WTC11 (cell line): ENCODE measurements around the gene NLE1. TPM values are rescaled to one million over a fixed set of nuclear protein-coding genes. Genes with fewer than 3 reads are reported as not detected.

Source experiments
- ATAC-seq: fragments of 200-7000 bp; cut with Tn5 transposase; 2 replicates; pipeline ENCODE4 v1.10.0; 2021; ENCODE audit warnings: mild to moderate bottlenecking, moderate library complexity
- CTCF ChIA-PET: fragments of 300-600 bp; sonication (Branson Sonifier 250); formaldehyde crosslinking; loops from one replicate; lab custom pipeline; 2021; ENCODE audit warnings: antibody characterized with exemption; lab: Charles Lee
- POLR2A ChIA-PET: fragments of 350-600 bp; sonication (Branson Sonifier 250); formaldehyde crosslinking; loops from one replicate; lab custom pipeline; 2021; ENCODE audit warnings: antibody characterized with exemption; lab: Charles Lee
- DNase-seq: peaks from one replicate; pipeline ENCODE4 v3.0.0; 2021; ENCODE audit warnings: low spot score
- H3K27ac Mint-ChIP-seq: 2 replicates; pipeline ENCODE4 v1.8.0; 2021; ENCODE audit warnings: mixed read lengths
- H3K27me3 Mint-ChIP-seq: 2 replicates; pipeline ENCODE4 v1.8.0; 2021; ENCODE audit warnings: low read depth, mild to moderate bottlenecking, moderate library complexity, mixed read lengths
- H3K36me3 Mint-ChIP-seq: 2 replicates; pipeline ENCODE4 v1.8.0; 2021; ENCODE audit warnings: mixed read lengths
- H3K4me1 Mint-ChIP-seq: 2 replicates; pipeline ENCODE4 v1.8.0; 2022; ENCODE audit warnings: mixed read lengths
- H3K4me3 Mint-ChIP-seq: 2 replicates; pipeline ENCODE4 v1.8.0; 2021; ENCODE audit warnings: mild to moderate bottlenecking, moderate library complexity, mixed read lengths
- H3K9me3 Mint-ChIP-seq: 2 replicates; pipeline ENCODE4 v1.8.0; 2021; ENCODE audit warnings: mixed read lengths
- CBFB ChIP-seq: sonication (generic); formaldehyde crosslinking; IDR thresholded peaks from 2 replicates; pipeline ENCODE4 v1.8.1; 2022; ENCODE audit warnings: mild to moderate bottlenecking, low read depth, missing genetic modification reagents
- ETV6 ChIP-seq: sonication (generic); formaldehyde crosslinking; IDR thresholded peaks from 2 replicates; pipeline ENCODE4 v1.8.1; 2022; ENCODE audit warnings: mild to moderate bottlenecking, missing genetic modification reagents
- GABPB1 ChIP-seq: sonication (generic); formaldehyde crosslinking; IDR thresholded peaks from 2 replicates; pipeline ENCODE4 v1.8.1; 2023; ENCODE audit warnings: mild to moderate bottlenecking, missing genetic modification reagents
- GRHL2 ChIP-seq: fragments of 250-450 bp; sonication (Bioruptor Pico); IDR thresholded peaks from 2 replicates; pipeline ENCODE4 v1.8.0; 2022; ENCODE audit warnings: mild to moderate bottlenecking, moderate library complexity; ENCODE audit not compliant: insufficient replicate concordance, severe bottlenecking
- HMGA2 ChIP-seq: fragments of 250-450 bp; sonication (Bioruptor Pico); IDR thresholded peaks from 2 replicates; pipeline ENCODE4 v1.4.0; 2021; ENCODE audit warnings: mild to moderate bottlenecking, moderate library complexity
- JUN ChIP-seq: sonication (generic); formaldehyde crosslinking; IDR thresholded peaks from 2 replicates; pipeline ENCODE4 v1.8.0; 2023; ENCODE audit warnings: mild to moderate bottlenecking, missing genetic modification reagents
- MXD4 ChIP-seq: fragments of 250-450 bp; sonication (Bioruptor Pico); IDR thresholded peaks from 2 replicates; pipeline ENCODE4 v1.8.0; 2021; ENCODE audit warnings: mild to moderate bottlenecking, moderate library complexity, borderline replicate concordance
- NR2C2 ChIP-seq: sonication (generic); formaldehyde crosslinking; IDR thresholded peaks from 2 replicates; pipeline ENCODE4 v1.8.0; 2022; ENCODE audit warnings: mild to moderate bottlenecking, missing genetic modification reagents
- RORB ChIP-seq: fragments of 250-450 bp; sonication (Bioruptor Pico); IDR thresholded peaks from 2 replicates; pipeline ENCODE4 v1.9.0; 2021; ENCODE audit warnings: mild to moderate bottlenecking
- SMAD3 ChIP-seq: sonication (generic); formaldehyde crosslinking; IDR thresholded peaks from 2 replicates; pipeline ENCODE4 v1.8.0; 2022; ENCODE audit warnings: missing genetic modification reagents, mild to moderate bottlenecking, borderline replicate concordance
- ZNF138 ChIP-seq: sonication (generic); formaldehyde crosslinking; conservative IDR thresholded peaks from 2 replicates; pipeline ENCODE4 v1.8.1; 2022; ENCODE audit warnings: mild to moderate bottlenecking, moderate library complexity, missing genetic modification reagents
- ZNF232 ChIP-seq: sonication (generic); formaldehyde crosslinking; IDR thresholded peaks from 2 replicates; pipeline ENCODE4 v1.8.0; 2022; ENCODE audit warnings: mild to moderate bottlenecking, missing genetic modification reagents
- ZNF396 ChIP-seq: fragments of 250-450 bp; sonication (Bioruptor Pico); IDR thresholded peaks from 2 replicates; pipeline ENCODE4 v1.8.0; 2021; ENCODE audit warnings: mild to moderate bottlenecking, moderate library complexity, borderline replicate concordance
- ZNF671 ChIP-seq: fragments of 250-450 bp; sonication (Bioruptor Pico); IDR thresholded peaks from 2 replicates; pipeline ENCODE4 v1.8.0; 2021; ENCODE audit warnings: mild to moderate bottlenecking
- total RNA-seq: library from RNA; stranded (reverse); gene quantifications from 3 replicates; pipeline ENCODE4 v1.2.3, GENCODE V29; 2021
- TF ChIP-seq, protein P1 (sequence below): fragments of 250-450 bp; sonication (Bioruptor Pico); IDR thresholded peaks from 2 replicates; pipeline ENCODE4 v1.9.0; 2021; ENCODE audit warnings: mild to moderate bottlenecking
- TF ChIP-seq, protein P2 (sequence below): sonication (generic); formaldehyde crosslinking; IDR thresholded peaks from 2 replicates; pipeline ENCODE4 v1.8.1; 2023; ENCODE audit warnings: mild to moderate bottlenecking, missing genetic modification reagents
- TF ChIP-seq, protein P3 (sequence below): sonication (generic); formaldehyde crosslinking; IDR thresholded peaks from 2 replicates; pipeline ENCODE4 v1.8.1; 2022; ENCODE audit warnings: low read depth, missing genetic modification reagents, borderline replicate concordance
- TF ChIP-seq, protein P4 (sequence below): sonication (generic); formaldehyde crosslinking; IDR thresholded peaks from 2 replicates; pipeline ENCODE4 v1.8.1; 2023; ENCODE audit warnings: mild to moderate bottlenecking, missing genetic modification reagents, moderate library complexity
- TF ChIP-seq, protein P5 (sequence below): fragments of 200-600 bp; IDR thresholded peaks from 2 replicates; pipeline ENCODE4 v1.8.0; 2022; ENCODE audit warnings: antibody characterized with exemption

NLE1 gene
- total RNA-seq, 1 experiment from 2014 or later: 52.2 TPM

DNA sequence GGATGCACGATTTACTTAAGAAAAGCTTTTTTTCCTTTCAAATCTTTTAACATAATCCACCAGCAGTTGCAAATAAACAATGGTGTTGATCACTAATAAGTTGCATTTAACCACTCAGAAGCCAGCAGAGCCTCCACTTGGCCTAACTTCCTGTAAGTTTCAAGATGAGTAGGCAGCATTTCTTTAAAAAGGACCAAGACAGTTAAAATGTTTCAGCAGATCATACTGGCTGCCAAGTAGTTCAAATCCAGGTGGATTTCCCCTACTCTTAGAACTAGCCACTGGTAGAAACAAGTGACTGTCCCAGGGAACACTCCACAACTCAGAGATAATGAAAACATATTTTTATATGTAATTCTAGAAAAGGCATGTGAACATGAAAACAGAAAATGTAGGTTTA lies 61.6 kb downstream of the NLE1 start:
- no peaks in the 10 kb centered on the region for H3K9me3 Mint-ChIP-seq
- peaks cover 48% of the 10 kb centered on the region for H3K4me1 Mint-ChIP-seq
- no peaks in the 10 kb centered on the region for H3K36me3 Mint-ChIP-seq
- peak overlapping the region; percentile 8; the same call in 1 of the 2 replicates for H3K27ac Mint-ChIP-seq
- ChIA-PET CTCF (interaction anchor here (0.8 to 2.2 kb wide), 3 partner anchors 9 to 667 kb away, joined by 3 to 7 read pairs (median 5); partner anchors contain the start of gene RFFL), POLR2A (no interaction called here)
- ATAC-seq (no peak), DNase-seq (no peak)
- TF ChIP-seq, protein P1, sequence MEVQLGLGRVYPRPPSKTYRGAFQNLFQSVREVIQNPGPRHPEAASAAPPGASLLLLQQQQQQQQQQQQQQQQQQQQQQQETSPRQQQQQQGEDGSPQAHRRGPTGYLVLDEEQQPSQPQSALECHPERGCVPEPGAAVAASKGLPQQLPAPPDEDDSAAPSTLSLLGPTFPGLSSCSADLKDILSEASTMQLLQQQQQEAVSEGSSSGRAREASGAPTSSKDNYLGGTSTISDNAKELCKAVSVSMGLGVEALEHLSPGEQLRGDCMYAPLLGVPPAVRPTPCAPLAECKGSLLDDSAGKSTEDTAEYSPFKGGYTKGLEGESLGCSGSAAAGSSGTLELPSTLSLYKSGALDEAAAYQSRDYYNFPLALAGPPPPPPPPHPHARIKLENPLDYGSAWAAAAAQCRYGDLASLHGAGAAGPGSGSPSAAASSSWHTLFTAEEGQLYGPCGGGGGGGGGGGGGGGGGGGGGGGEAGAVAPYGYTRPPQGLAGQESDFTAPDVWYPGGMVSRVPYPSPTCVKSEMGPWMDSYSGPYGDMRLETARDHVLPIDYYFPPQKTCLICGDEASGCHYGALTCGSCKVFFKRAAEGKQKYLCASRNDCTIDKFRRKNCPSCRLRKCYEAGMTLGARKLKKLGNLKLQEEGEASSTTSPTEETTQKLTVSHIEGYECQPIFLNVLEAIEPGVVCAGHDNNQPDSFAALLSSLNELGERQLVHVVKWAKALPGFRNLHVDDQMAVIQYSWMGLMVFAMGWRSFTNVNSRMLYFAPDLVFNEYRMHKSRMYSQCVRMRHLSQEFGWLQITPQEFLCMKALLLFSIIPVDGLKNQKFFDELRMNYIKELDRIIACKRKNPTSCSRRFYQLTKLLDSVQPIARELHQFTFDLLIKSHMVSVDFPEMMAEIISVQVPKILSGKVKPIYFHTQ (CRISPR knock-in tag): no peak
- TF ChIP-seq, protein P2, sequence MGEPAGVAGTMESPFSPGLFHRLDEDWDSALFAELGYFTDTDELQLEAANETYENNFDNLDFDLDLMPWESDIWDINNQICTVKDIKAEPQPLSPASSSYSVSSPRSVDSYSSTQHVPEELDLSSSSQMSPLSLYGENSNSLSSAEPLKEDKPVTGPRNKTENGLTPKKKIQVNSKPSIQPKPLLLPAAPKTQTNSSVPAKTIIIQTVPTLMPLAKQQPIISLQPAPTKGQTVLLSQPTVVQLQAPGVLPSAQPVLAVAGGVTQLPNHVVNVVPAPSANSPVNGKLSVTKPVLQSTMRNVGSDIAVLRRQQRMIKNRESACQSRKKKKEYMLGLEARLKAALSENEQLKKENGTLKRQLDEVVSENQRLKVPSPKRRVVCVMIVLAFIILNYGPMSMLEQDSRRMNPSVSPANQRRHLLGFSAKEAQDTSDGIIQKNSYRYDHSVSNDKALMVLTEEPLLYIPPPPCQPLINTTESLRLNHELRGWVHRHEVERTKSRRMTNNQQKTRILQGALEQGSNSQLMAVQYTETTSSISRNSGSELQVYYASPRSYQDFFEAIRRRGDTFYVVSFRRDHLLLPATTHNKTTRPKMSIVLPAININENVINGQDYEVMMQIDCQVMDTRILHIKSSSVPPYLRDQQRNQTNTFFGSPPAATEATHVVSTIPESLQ: no peak
- TF ChIP-seq ZNF671 (CRISPR knock-in tag) (no peak), HMGA2 (no peak), MXD4 (no peak), SMAD3 (no peak), ZNF396 (CRISPR knock-in tag) (no peak), RORB (CRISPR knock-in tag) (no peak), GRHL2 (CRISPR knock-in tag) (no peak), CBFB (CRISPR knock-in tag) (no peak), JUN (CRISPR knock-in tag) (no peak), ZNF232 (CRISPR knock-in tag) (no peak), NR2C2 (CRISPR knock-in tag) (no peak)
- no peak overlapping the region for H3K4me3 Mint-ChIP-seq
- no peaks in the 10 kb centered on the region for H3K27me3 Mint-ChIP-seq

DNA sequence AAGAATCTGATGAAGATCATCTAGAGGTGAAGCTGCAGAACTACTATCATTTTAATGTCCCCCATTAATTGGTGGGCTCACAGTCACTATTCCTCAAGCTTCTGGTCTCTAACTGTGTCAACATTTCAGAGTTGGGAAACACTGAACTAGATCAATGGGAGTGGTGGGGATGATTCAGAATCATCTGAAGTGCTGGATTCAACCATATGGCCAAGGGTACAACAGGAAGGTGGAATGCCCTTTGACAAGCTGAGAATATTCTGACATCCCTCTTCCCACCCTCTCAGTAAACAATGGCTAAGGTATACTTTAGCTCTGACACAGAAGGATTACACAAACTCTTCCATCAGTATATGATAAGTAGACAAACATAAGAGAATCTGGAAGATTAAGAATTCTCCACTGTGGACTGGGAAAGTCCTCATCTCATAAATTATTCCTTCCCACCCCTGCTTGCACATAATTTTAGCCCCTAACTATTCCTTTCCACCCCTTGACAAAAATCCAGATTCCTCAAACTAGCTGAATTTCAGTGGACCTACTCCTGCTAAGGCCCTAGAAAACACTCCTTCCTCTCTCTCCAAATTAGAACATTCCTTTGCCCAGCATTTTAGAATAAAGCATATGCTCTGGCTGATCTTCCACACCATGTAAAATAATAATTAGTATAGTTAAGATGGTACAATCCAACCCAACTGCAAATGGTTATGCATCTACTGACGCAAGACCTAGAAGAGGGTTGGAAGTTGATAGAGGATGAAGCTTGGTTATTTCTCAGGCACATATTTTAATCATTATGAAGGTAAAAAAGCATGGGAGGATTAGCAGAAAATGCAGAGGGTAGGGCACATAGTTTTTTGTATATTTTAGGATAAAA lies 62.3 kb downstream of the NLE1 start:
- H3K27ac Mint-ChIP-seq: peak overlapping the region; percentile 8; the same call in 1 of the 2 replicates
- H3K4me1 Mint-ChIP-seq: peaks cover 44% of the 10 kb centered on the region
- no peak for ATAC-seq
- POLR2A ChIA-PET: no interaction called here
- TF ChIP-seq, protein P1 (CRISPR knock-in tag): no peak
- no peak for TF ChIP-seq ZNF138 (CRISPR knock-in tag)
- no peak for TF ChIP-seq JUN (CRISPR knock-in tag)
- TF ChIP-seq, protein P3, sequence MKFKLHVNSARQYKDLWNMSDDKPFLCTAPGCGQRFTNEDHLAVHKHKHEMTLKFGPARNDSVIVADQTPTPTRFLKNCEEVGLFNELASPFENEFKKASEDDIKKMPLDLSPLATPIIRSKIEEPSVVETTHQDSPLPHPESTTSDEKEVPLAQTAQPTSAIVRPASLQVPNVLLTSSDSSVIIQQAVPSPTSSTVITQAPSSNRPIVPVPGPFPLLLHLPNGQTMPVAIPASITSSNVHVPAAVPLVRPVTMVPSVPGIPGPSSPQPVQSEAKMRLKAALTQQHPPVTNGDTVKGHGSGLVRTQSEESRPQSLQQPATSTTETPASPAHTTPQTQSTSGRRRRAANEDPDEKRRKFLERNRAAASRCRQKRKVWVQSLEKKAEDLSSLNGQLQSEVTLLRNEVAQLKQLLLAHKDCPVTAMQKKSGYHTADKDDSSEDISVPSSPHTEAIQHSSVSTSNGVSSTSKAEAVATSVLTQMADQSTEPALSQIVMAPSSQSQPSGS (CRISPR knock-in tag): no peak
- peak; percentile 29; the same call in 1 of the 2 replicates for TF ChIP-seq GABPB1 (CRISPR knock-in tag)
- TF ChIP-seq, protein P4, sequence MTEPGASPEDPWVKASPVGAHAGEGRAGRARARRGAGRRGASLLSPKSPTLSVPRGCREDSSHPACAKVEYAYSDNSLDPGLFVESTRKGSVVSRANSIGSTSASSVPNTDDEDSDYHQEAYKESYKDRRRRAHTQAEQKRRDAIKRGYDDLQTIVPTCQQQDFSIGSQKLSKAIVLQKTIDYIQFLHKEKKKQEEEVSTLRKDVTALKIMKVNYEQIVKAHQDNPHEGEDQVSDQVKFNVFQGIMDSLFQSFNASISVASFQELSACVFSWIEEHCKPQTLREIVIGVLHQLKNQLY (CRISPR knock-in tag): no peak
- TF ChIP-seq, protein P5, sequence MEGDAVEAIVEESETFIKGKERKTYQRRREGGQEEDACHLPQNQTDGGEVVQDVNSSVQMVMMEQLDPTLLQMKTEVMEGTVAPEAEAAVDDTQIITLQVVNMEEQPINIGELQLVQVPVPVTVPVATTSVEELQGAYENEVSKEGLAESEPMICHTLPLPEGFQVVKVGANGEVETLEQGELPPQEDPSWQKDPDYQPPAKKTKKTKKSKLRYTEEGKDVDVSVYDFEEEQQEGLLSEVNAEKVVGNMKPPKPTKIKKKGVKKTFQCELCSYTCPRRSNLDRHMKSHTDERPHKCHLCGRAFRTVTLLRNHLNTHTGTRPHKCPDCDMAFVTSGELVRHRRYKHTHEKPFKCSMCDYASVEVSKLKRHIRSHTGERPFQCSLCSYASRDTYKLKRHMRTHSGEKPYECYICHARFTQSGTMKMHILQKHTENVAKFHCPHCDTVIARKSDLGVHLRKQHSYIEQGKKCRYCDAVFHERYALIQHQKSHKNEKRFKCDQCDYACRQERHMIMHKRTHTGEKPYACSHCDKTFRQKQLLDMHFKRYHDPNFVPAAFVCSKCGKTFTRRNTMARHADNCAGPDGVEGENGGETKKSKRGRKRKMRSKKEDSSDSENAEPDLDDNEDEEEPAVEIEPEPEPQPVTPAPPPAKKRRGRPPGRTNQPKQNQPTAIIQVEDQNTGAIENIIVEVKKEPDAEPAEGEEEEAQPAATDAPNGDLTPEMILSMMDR: no peak
- TF ChIP-seq ETV6: no peak
- no peak for DNase-seq
- H3K4me3 Mint-ChIP-seq: no peak overlapping the region
- CTCF ChIA-PET: interaction anchor here (0.8 to 2.2 kb wide), 2 partner anchors 10 to 668 kb away, joined by 3 to 7 read pairs; no protein-coding TSS in a partner anchor
- H3K36me3 Mint-ChIP-seq: no peaks in the 10 kb centered on the region
- no peaks in the 10 kb centered on the region for H3K9me3 Mint-ChIP-seq
- no peaks in the 10 kb centered on the region for H3K27me3 Mint-ChIP-seq
